HEK293 (cell line): ENCODE measurements around the gene EHMT1.

Experiments
- BCL6B ChIP-seq: fragments of 450-650 bp; formaldehyde crosslinking; IDR thresholded peaks from 2 replicates; pipeline ENCODE4 v1.5.1; 2017; ENCODE audit warnings: missing biosample characterization, missing genetic modification characterization
- IKZF3 ChIP-seq: fragments of 450-650 bp; IDR thresholded peaks from 2 replicates; pipeline ENCODE4 v1.5.0; 2018; ENCODE audit warnings: missing biosample characterization, mild to moderate bottlenecking, missing genetic modification characterization, moderate library complexity
- KLF10 ChIP-seq: fragments of 450-650 bp; IDR thresholded peaks from 2 replicates; pipeline ENCODE4 v1.5.1; 2018; ENCODE audit warnings: missing biosample characterization, mild to moderate bottlenecking, missing genetic modification characterization
- KLF8 ChIP-seq: fragments of 450-650 bp; formaldehyde crosslinking; IDR thresholded peaks from 2 replicates; pipeline ENCODE4 v1.5.1; 2016; ENCODE audit warnings: missing biosample characterization, missing genetic modification characterization
- OSR2 ChIP-seq: fragments of 450-650 bp; formaldehyde crosslinking; IDR thresholded peaks from 2 replicates; pipeline ENCODE4 v1.5.1; 2016; ENCODE audit warnings: missing biosample characterization, missing genetic modification characterization
- OVOL3 ChIP-seq: fragments of 450-650 bp; formaldehyde crosslinking; IDR thresholded peaks from 2 replicates; pipeline ENCODE4 v1.5.1; 2016; ENCODE audit warnings: missing biosample characterization, missing genetic modification characterization
- PBX3 ChIP-seq: sonication (generic); formaldehyde crosslinking; IDR thresholded peaks from 2 replicates; pipeline ENCODE4 v1.8.1; 2022; ENCODE audit warnings: mild to moderate bottlenecking, moderate library complexity, missing genetic modification reagents
- WT1 ChIP-seq: fragments of 450-650 bp; formaldehyde crosslinking; IDR thresholded peaks from 2 replicates; pipeline ENCODE4 v1.5.1; 2016; ENCODE audit warnings: missing biosample characterization, missing genetic modification characterization
- YY2 ChIP-seq: fragments of 450-650 bp; formaldehyde crosslinking; IDR thresholded peaks from 2 replicates; pipeline ENCODE4 v1.5.1; 2016; ENCODE audit warnings: missing biosample characterization, missing genetic modification characterization
- ZBTB48 ChIP-seq: fragments of 450-650 bp; formaldehyde crosslinking; IDR thresholded peaks from 2 replicates; pipeline ENCODE4 v1.5.1; 2016; ENCODE audit warnings: missing biosample characterization, missing genetic modification characterization
- ZBTB8A ChIP-seq: fragments of 450-650 bp; formaldehyde crosslinking; IDR thresholded peaks from 2 replicates; pipeline ENCODE4 v1.5.1; 2016; ENCODE audit warnings: missing biosample characterization, missing genetic modification characterization
- ZFHX2 ChIP-seq: fragments of 450-650 bp; formaldehyde crosslinking; conservative IDR thresholded peaks from 2 replicates; pipeline ENCODE4 v1.5.1; 2016; ENCODE audit warnings: missing biosample characterization, missing genetic modification characterization
- ZNF114 ChIP-seq: fragments of 450-650 bp; formaldehyde crosslinking; IDR thresholded peaks from 2 replicates; pipeline ENCODE4 v1.5.0; 2017; ENCODE audit warnings: missing biosample characterization, missing genetic modification characterization
- ZNF174 ChIP-seq: fragments of 450-650 bp; formaldehyde crosslinking; IDR thresholded peaks from 2 replicates; pipeline ENCODE4 v1.5.0; 2017; ENCODE audit warnings: missing biosample characterization, mild to moderate bottlenecking, missing genetic modification characterization
- ZNF221 ChIP-seq: fragments of 450-650 bp; formaldehyde crosslinking; IDR thresholded peaks from 2 replicates; pipeline ENCODE4 v1.5.1; 2017; ENCODE audit warnings: missing biosample characterization, missing genetic modification characterization, borderline replicate concordance
- ZNF292 ChIP-seq: fragments of 450-650 bp; formaldehyde crosslinking; IDR thresholded peaks from 2 replicates; pipeline ENCODE4 v1.5.1; 2016; ENCODE audit warnings: low read depth, missing biosample characterization, missing genetic modification characterization, borderline replicate concordance
- ZNF302 ChIP-seq: fragments of 450-650 bp; formaldehyde crosslinking; IDR thresholded peaks from 2 replicates; pipeline ENCODE4 v1.5.1; 2016; ENCODE audit warnings: missing biosample characterization, missing genetic modification characterization, low read depth
- ZNF366 ChIP-seq: fragments of 450-650 bp; formaldehyde crosslinking; conservative IDR thresholded peaks from 2 replicates; pipeline ENCODE4 v1.5.1; 2016; ENCODE audit warnings: missing biosample characterization, missing genetic modification characterization
- ZNF518A ChIP-seq: fragments of 450-650 bp; formaldehyde crosslinking; conservative IDR thresholded peaks from 2 replicates; pipeline ENCODE4 v1.5.1; 2016; ENCODE audit warnings: low read depth, missing biosample characterization, missing genetic modification characterization
- ZNF549 ChIP-seq: fragments of 450-650 bp; IDR thresholded peaks from 2 replicates; pipeline ENCODE4 v1.5.1; 2018; ENCODE audit warnings: missing biosample characterization, missing genetic modification characterization, mild to moderate bottlenecking, inconsistent platforms, moderate library complexity
- ZNF629 ChIP-seq: fragments of 450-650 bp; formaldehyde crosslinking; IDR thresholded peaks from 2 replicates; pipeline ENCODE4 v1.5.1; 2017; ENCODE audit warnings: missing biosample characterization, missing genetic modification characterization
- ZNF670 ChIP-seq: fragments of 450-650 bp; formaldehyde crosslinking; IDR thresholded peaks from 2 replicates; pipeline ENCODE4 v1.5.1; 2016; ENCODE audit warnings: missing biosample characterization, missing genetic modification characterization, low read depth
- ZNF677 ChIP-seq: fragments of 450-650 bp; IDR thresholded peaks from 2 replicates; pipeline ENCODE4 v1.5.0; 2018; ENCODE audit warnings: missing biosample characterization, mild to moderate bottlenecking, missing genetic modification characterization, moderate library complexity
- ZNF704 ChIP-seq: fragments of 450-650 bp; formaldehyde crosslinking; IDR thresholded peaks from 2 replicates; pipeline ENCODE4 v1.5.1; 2016; ENCODE audit warnings: missing biosample characterization, missing genetic modification characterization
- ZNF785 ChIP-seq: fragments of 450-650 bp; formaldehyde crosslinking; IDR thresholded peaks from 2 replicates; pipeline ENCODE4 v1.5.1; 2016; ENCODE audit warnings: missing biosample characterization, missing genetic modification characterization
- ZNF830 ChIP-seq: fragments of 450-650 bp; IDR thresholded peaks from 2 replicates; pipeline ENCODE4 v1.5.0; 2018; ENCODE audit warnings: missing biosample characterization, missing genetic modification characterization, low read depth, mild to moderate bottlenecking, moderate library complexity
- ZNF837 ChIP-seq: fragments of 450-650 bp; formaldehyde crosslinking; IDR thresholded peaks from 2 replicates; pipeline ENCODE4 v1.5.1; 2016; ENCODE audit warnings: missing biosample characterization, missing genetic modification characterization
- ZSCAN23 ChIP-seq: fragments of 450-650 bp; formaldehyde crosslinking; IDR thresholded peaks from 2 replicates; pipeline ENCODE4 v1.5.1; 2016; ENCODE audit warnings: missing biosample characterization, missing genetic modification characterization
- TF ChIP-seq, protein P1 (sequence below): fragments of 450-650 bp; formaldehyde crosslinking; IDR thresholded peaks from 2 replicates; pipeline ENCODE4 v1.5.1; 2016; ENCODE audit warnings: missing biosample characterization, missing genetic modification characterization

EHMT1 gene

DNA sequence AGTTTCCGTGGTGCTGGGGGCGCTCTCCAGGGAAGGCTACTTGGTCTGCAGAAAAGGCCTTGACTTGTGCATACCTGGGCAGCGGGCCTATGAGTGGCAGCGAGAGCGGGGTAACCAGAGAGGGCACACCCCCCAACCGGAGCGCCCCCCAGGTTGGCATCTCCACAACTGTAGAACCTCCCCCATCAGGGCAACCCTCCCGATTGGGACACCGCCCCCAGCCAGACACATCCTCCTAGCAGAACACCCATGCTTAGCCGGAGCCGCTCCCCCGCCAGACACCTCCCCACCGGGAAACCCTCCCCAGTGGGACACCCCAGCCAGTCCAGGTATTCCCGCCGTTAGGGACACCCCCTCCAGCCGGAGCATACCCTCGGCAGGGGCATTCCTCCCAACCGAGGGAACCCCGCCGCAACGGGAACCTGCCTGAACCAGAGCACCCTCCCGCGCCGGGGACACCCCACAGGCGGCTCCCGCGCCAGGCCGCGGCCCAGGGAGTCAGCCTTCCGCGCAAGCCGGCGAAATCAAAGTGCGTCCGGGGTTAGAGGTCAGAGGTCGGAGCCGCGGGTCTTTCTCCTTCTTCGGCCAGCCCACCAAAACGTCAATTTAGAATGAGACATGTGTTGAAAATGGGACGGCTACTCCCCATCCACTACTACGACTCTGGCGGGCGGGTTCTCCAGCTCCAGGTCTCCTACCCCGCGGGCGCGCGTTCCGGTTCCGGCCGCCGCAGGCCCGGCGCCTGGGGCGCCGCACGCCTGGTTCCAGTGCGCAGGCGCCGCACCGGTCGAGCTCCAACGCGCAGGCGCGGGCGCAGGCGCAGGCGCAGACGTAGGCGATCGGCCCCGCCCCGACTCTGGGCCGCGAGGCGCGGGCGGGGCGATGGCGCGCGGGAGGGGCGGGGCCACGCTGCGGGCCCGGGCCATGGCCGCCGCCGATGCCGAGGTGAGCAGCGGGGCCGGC, at the start of gene EHMT1 (continued):
- TF ChIP-seq ZNF518A (tag by site-specific recombination), result peak; percentile 89
- TF ChIP-seq ZNF629 (tag by site-specific recombination), result peak; percentile 64
- no peak for TF ChIP-seq ZNF174 (tag by site-specific recombination)
- no peak for TF ChIP-seq ZNF677 (tag by site-specific recombination)
- no peak for TF ChIP-seq ZNF670 (tag by site-specific recombination)
- 0 out of 2 replicates have a peak, but pooled peaks have one; percentile 40 for TF ChIP-seq OVOL3 (tag by site-specific recombination)
- TF ChIP-seq ZNF785 (tag by site-specific recombination), result no peak
- TF ChIP-seq ZNF704 (tag by site-specific recombination), result 0 out of 2 replicates have a peak, but pooled peaks have one; percentile 70
- no peak for TF ChIP-seq ZNF114 (tag by site-specific recombination)
- TF ChIP-seq KLF8 (tag by site-specific recombination), result peak; percentile 87
- 0 out of 2 replicates have a peak, but pooled peaks have one; percentile 26 for TF ChIP-seq ZSCAN23 (tag by site-specific recombination)
- TF ChIP-seq OSR2 (tag by site-specific recombination), result no peak
- TF ChIP-seq ZFHX2 (tag by site-specific recombination), result no peak; the same call in 1 of the 2 replicates
- no peak for TF ChIP-seq ZNF302
- no peak for TF ChIP-seq ZNF830 (tag by site-specific recombination)
- no peak for TF ChIP-seq IKZF3
- no peak for TF ChIP-seq BCL6B (tag by site-specific recombination)
- TF ChIP-seq ZNF549 (tag by site-specific recombination), result no peak
- TF ChIP-seq ZNF837 (tag by site-specific recombination), result no peak
- no peak for TF ChIP-seq PBX3 (CRISPR knock-in tag)
- peak; percentile 59 for TF ChIP-seq KLF10 (tag by site-specific recombination)
- TF ChIP-seq ZBTB48 (tag by site-specific recombination), result 0 out of 2 replicates have a peak, but pooled peaks have one; percentile 33
- TF ChIP-seq WT1 (tag by site-specific recombination), result 0 out of 2 replicates have a peak, but pooled peaks have one; percentile 31
- TF ChIP-seq ZNF366 (tag by site-specific recombination), result no peak
- peak; percentile 74 for TF ChIP-seq ZBTB8A
- TF ChIP-seq, protein P1, sequence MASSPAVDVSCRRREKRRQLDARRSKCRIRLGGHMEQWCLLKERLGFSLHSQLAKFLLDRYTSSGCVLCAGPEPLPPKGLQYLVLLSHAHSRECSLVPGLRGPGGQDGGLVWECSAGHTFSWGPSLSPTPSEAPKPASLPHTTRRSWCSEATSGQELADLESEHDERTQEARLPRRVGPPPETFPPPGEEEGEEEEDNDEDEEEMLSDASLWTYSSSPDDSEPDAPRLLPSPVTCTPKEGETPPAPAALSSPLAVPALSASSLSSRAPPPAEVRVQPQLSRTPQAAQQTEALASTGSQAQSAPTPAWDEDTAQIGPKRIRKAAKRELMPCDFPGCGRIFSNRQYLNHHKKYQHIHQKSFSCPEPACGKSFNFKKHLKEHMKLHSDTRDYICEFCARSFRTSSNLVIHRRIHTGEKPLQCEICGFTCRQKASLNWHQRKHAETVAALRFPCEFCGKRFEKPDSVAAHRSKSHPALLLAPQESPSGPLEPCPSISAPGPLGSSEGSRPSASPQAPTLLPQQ, result no peak
- TF ChIP-seq ZNF221 (tag by site-specific recombination), result peak; percentile 12; the same call in 1 of the 2 replicates
- TF ChIP-seq YY2, result no peak; the same call in 1 of the 2 replicates
- TF ChIP-seq ZNF292, result no peak
